ENCODE results near the gene RNF175.

Gene RNF175

GRCh38 chr4:153784166-153784699 is 24.4 kb upstream of the RNF175 start:
- no peak for DNase-seq

GRCh38 chr4:153782581-153782980 is 22.8 kb upstream of the RNF175 start:
- no peak for DNase-seq

- DNase-seq = no peak
Measured at GRCh38 chr4:153781717-153782416, 22.0 kb upstream of the RNF175 start.

GRCh38 chr4:153781280-153781679 is 21.5 kb upstream of the RNF175 start:
- DNase-seq = no peak

- DNase-seq = no peak
Measured at GRCh38 chr4:153780876-153781275, 21.1 kb upstream of the RNF175 start.

GRCh38 chr4:153780221-153780620 is 20.4 kb upstream of the RNF175 start:
- no peak for DNase-seq

- DNase-seq = no peak
Measured at GRCh38 chr4:153778383-153778782, 18.6 kb upstream of the RNF175 start.

- DNase-seq = no peak
Measured at GRCh38 chr4:153777421-153777820, 17.6 kb upstream of the RNF175 start.

- no peak for DNase-seq
Measured at GRCh38 chr4:153776601-153777000, 16.8 kb upstream of the RNF175 start.

- peak; percentile 94 for DNase-seq
Measured at GRCh38 chr4:153773236-153773690, 13.4 kb upstream of the RNF175 start.

- peak; percentile 80 for DNase-seq
Measured at GRCh38 chr4:153771046-153771445, 11.2 kb upstream of the RNF175 start.

- no peak for DNase-seq
Measured at GRCh38 chr4:153766758-153767157, 6.9 kb upstream of the RNF175 start.

GRCh38 chr4:153765894-153766293 is 6.1 kb upstream of the RNF175 start:
- no peak for DNase-seq

GRCh38 chr4:153764601-153765368 is 5.0 kb upstream of the RNF175 start:
- DNase-seq = no peak

GRCh38 chr4:153763404-153763803 is 3.6 kb upstream of the RNF175 start:
- DNase-seq = peak; percentile 50

- DNase-seq = no peak
Measured at GRCh38 chr4:153758688-153759406, 977 bp downstream of the RNF175 start.

- DNase-seq = no peak
Measured at GRCh38 chr4:153758136-153758535, 1.7 kb downstream of the RNF175 start.

- DNase-seq = peak; percentile 32
Measured at GRCh38 chr4:153757407-153757806, 2.4 kb downstream of the RNF175 start.

GRCh38 chr4:153755186-153755585 is 4.6 kb downstream of the RNF175 start:
- no peak for DNase-seq

- DNase-seq = peak; percentile 89
Measured at GRCh38 chr4:153750197-153750817, 9.5 kb downstream of the RNF175 start.

- no peak for DNase-seq
Measured at GRCh38 chr4:153748378-153748777, 11.4 kb downstream of the RNF175 start.

- DNase-seq = no peak
Measured at GRCh38 chr4:153747406-153747955, 12.3 kb downstream of the RNF175 start.

- no peak for DNase-seq
Measured at GRCh38 chr4:153745651-153746050, 14.2 kb downstream of the RNF175 start.
